ENCODE data around the gene HEG1. TPM values are rescaled to one million over a fixed set of nuclear protein-coding genes. Genes with fewer than 3 reads are reported as not detected.

The HEG1 gene
- total and polyA plus RNA-seq, 11 donors = 23.7 to 211 (median 111) TPM

- ATAC-seq = no peak
- H3K27me3 ChIP-seq = no peaks in the 10 kb centered on the region
- peaks cover 0 to 100% (median 86%) of the 10 kb centered on the region in 9 donors for H3K36me3 ChIP-seq
- no peaks in the 10 kb centered on the region for H3K9me3 ChIP-seq
- WGBS, 4 donors = 83 to 100% (median 97%) methylated on average over 2 of the region's 2 CpGs
- intact Hi-C loops (cut with DNase I) = loop anchor here in 1 of 10 donors (5.0 kb wide), 1 partner anchor 188 kb away; no protein-coding TSS in a partner anchor
- no peak overlapping the region for H3K4me3 ChIP-seq
- no peak overlapping the region for H3K27ac ChIP-seq
- H3K4me1 ChIP-seq = peaks cover 0 to 10% (median 0%) of the 10 kb centered on the region in 12 donors
- no peak for TF ChIP-seq CTCF (IDR thresholded peaks at IDR 0.05)
- TF ChIP-seq POLR2A (IDR thresholded peaks at IDR 0.05) = no peak
- no peak for DNase-seq
Observed at GRCh38 chr3:124974691-124975090, 81.1 kb downstream of the HEG1 start.

GRCh38 chr3:124973290-124973689 is 82.5 kb downstream of the HEG1 start:
- TF ChIP-seq CTCF (IDR thresholded peaks at IDR 0.05) (no peak), POLR2A (IDR thresholded peaks at IDR 0.05) (no peak)
- Histone ChIP-seq H3K27ac (no peak overlapping the region), H3K27me3 (no peaks in the 10 kb centered on the region), H3K9me3 (no peaks in the 10 kb centered on the region), H3K4me1 (peaks cover 0 to 19% (median 0%) of the 10 kb centered on the region in 12 donors), H3K36me3 (peaks cover 0 to 100% (median 89%) of the 10 kb centered on the region in 9 donors), H3K4me3 (no peak overlapping the region)
- no peak for DNase-seq
- intact Hi-C loops (cut with DNase I) = no loop called here
- no peak for ATAC-seq

- Histone ChIP-seq H3K27me3 (no peaks in the 10 kb centered on the region), H3K4me1 (peaks cover 0 to 28% (median 0%) of the 10 kb centered on the region in 12 donors), H3K4me3 (no peak overlapping the region), H3K9me3 (no peaks in the 10 kb centered on the region), H3K27ac (no peak overlapping the region), H3K36me3 (peaks cover 0 to 100% (median 84%) of the 10 kb centered on the region in 9 donors)
- ATAC-seq (no peak), DNase-seq (no peak)
- TF ChIP-seq POLR2A (IDR thresholded peaks at IDR 0.05) = no peak
- TF ChIP-seq CTCF (IDR thresholded peaks at IDR 0.05) = no peak
- WGBS, 4 donors = 85 to 93% (median 89%) methylated on average over 3 of the region's 3 CpGs
- intact Hi-C loops (cut with DNase I) = no loop called here
Observed at GRCh38 chr3:124972457-124972856, 83.3 kb downstream of the HEG1 start.

- Histone ChIP-seq H3K27me3 (no peaks in the 10 kb centered on the region), H3K4me3 (no peak overlapping the region), H3K9me3 (no peaks in the 10 kb centered on the region), H3K27ac (peak overlapping the region in 1 of 12 donors; percentile 29), H3K4me1 (peaks cover 0 to 47% (median 0%) of the 10 kb centered on the region in 12 donors), H3K36me3 (peaks cover 0 to 95% (median 67%) of the 10 kb centered on the region in 9 donors)
- TF ChIP-seq CTCF (IDR thresholded peaks at IDR 0.05) (no peak), POLR2A (IDR thresholded peaks at IDR 0.05) (no peak)
- ATAC-seq (no peak), DNase-seq (no peak)
- intact Hi-C loops (cut with DNase I) = no loop called here
- 81 to 84% (median 82%) methylated on average over 15 to 18 of the region's 18 CpGs for WGBS, 4 donors
Observed at GRCh38 chr3:124969963-124970722, 85.7 kb downstream of the HEG1 start.

Measured in heart left ventricle (tissue), 16 donors.